Measurements from ENCODE around the gene MEIS1.

- no peak for TF ChIP-seq CTCF (IDR thresholded peaks at IDR 0.05; ENCODE audit: low read depth, low read length, poor library complexity, severe bottlenecking)
- TF ChIP-seq EZH2phosphoT487 (IDR thresholded peaks at IDR 0.05; ENCODE audit: borderline replicate concordance, low read length), result no peak
Observed at GRCh38 chr2:66437109-66437690, 2.3 kb downstream of the MEIS1 start.
